MCF 10A (cell line): ENCODE results near the gene KCNJ4. TPM values are rescaled to one million over a fixed set of nuclear protein-coding genes. Genes with fewer than 3 reads are reported as not detected.

Source experiments
- BruUV-seq: library from RNA; stranded (reverse); fragments of 400-500 nt; replicated peaks from 2 replicates; lab custom pipeline; 2021; lab: Mats Ljungman, UMichigan
- CTCF ChIA-PET: fragments of 300-600 bp; sonication (Branson Sonifier 250); formaldehyde crosslinking; extraction: SDS; loops from one replicate; lab custom pipeline; 2021; ENCODE audit warnings: antibody characterized with exemption, inconsistent platforms; lab: Yijun Ruan, JAX
- POLR2A ChIA-PET: fragments of 300-600, 350-650 bp; sonication (Branson Sonifier 250); formaldehyde crosslinking; extraction: SDS; loops from one replicate; lab custom pipeline; 2020; ENCODE audit warnings: antibody characterized with exemption, inconsistent platforms; lab: Yijun Ruan, JAX
- DNase-seq: peaks from one replicate; pipeline ENCODE4 v3.0.0-alpha.2; 2018; ENCODE audit not compliant: unreplicated experiment
- H3K27ac Mint-ChIP-seq: one replicate; pipeline ENCODE4 v1.8.0; 2022; ENCODE audit warnings: mild to moderate bottlenecking, low read depth, mixed read lengths; ENCODE audit not compliant: unreplicated experiment
- H3K27me3 Mint-ChIP-seq: one replicate; pipeline ENCODE4 v1.8.0; 2022; ENCODE audit warnings: mixed read lengths; ENCODE audit not compliant: insufficient read depth, unreplicated experiment
- H3K36me3 Mint-ChIP-seq: one replicate; pipeline ENCODE4 v1.8.0; 2022; ENCODE audit warnings: mild to moderate bottlenecking, moderate library complexity, mixed read lengths; ENCODE audit not compliant: insufficient read depth, unreplicated experiment
- H3K4me1 Mint-ChIP-seq: one replicate; pipeline ENCODE4 v1.8.0; 2022; ENCODE audit warnings: mixed read lengths; ENCODE audit not compliant: insufficient read depth, unreplicated experiment
- H3K4me3 Mint-ChIP-seq: one replicate; pipeline ENCODE4 v1.8.0; 2022; ENCODE audit warnings: mild to moderate bottlenecking, moderate library complexity, mixed read lengths; ENCODE audit not compliant: unreplicated experiment
- H3K9me3 Mint-ChIP-seq: one replicate; pipeline ENCODE4 v1.8.0; 2022; ENCODE audit warnings: mixed read lengths; ENCODE audit not compliant: unreplicated experiment
- CTCF ChIP-seq: fragments of 200-600 bp; IDR thresholded peaks from one replicate; pipeline ENCODE4 v1.8.0; 2022; ENCODE audit warnings: antibody characterized with exemption, mild to moderate bottlenecking; ENCODE audit not compliant: unreplicated experiment
- intact Hi-C: fragments of 100-400 bp; cut with micrococcal nuclease; formaldehyde crosslinking; loops from 2 replicates; pipeline ENCODE4 v1.14.1; 2022
- total RNA-seq: library from RNA; stranded (reverse); gene quantifications from 2 replicates; pipeline ENCODE4 v1.2.3, GENCODE V29; 2022

The KCNJ4 gene
- total RNA-seq, 1 experiment from 2014 or later = not detected

DNA sequence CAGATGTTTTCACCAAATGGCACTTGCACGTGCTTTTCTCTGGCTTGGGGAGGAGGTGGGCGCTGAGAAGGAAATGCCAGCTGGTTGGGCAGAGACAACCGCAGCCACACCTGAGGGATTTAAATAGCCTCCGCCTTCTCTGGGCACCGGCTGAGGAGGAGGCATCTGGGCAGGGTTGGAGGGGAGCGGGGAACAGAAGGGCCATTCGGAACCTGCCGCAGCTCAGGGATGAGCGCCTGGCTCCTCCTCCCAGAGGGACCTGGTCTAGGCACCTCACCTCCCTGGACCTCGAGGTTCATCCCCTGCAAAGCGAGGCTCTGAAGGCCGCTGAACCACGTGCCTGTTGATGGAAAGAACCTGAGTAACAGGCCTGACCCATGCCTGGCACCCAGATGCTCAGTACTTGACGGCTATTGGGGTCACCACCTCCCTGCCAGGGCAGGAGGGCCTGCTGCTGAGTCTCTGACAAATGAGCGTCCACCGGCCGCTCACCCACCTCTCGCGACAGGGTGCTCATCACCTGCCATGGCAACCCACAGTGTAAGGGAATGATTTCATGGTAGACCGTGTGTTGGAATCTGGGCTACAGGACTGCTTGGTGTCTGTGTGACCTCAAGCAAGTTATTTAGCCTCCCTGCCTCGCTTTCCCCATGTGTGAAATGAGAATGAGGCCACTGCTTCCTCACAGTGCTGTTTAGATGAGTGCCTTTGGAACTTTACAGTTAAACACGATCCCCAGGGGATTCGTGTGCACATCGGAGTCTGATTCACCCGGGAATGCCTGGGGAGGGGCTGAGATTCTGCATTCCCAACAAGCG lies 10.9 kb upstream of the KCNJ4 start:
- no peak for DNase-seq
- Mint-ChIP-seq H3K27me3 (peaks cover 4% of the 10 kb centered on the region), H3K4me3 (no peak overlapping the region), H3K9me3 (no peaks in the 10 kb centered on the region), H3K4me1 (no peaks in the 10 kb centered on the region), H3K36me3 (no peaks in the 10 kb centered on the region), H3K27ac (no peak overlapping the region)
- BruUV-seq = no TSS peak
- intact Hi-C loops = no loop called here
- ChIA-PET POLR2A (interaction anchor here (0.7 kb wide), 1 partner anchor 240 kb away, joined by 3 read pairs; no protein-coding TSS in a partner anchor), CTCF (interaction anchor here (0.7 kb wide), 1 partner anchor 304 kb away, joined by 3 read pairs; no protein-coding TSS in a partner anchor)
- no peak for TF ChIP-seq CTCF

- H3K9me3 Mint-ChIP-seq = no peaks in the 10 kb centered on the region
- H3K27me3 Mint-ChIP-seq = peaks cover 12% of the 10 kb centered on the region
- H3K36me3 Mint-ChIP-seq = no peaks in the 10 kb centered on the region
- no peak for DNase-seq
- POLR2A ChIA-PET = interaction anchor here (0.7 kb wide), 1 partner anchor 240 kb away, joined by 3 read pairs; no protein-coding TSS in a partner anchor
- intact Hi-C loops = no loop called here
- no TSS peak for BruUV-seq
- CTCF ChIA-PET = interaction anchor here (0.7 kb wide), 1 partner anchor 305 kb away, joined by 3 read pairs; no protein-coding TSS in a partner anchor
- no peaks in the 10 kb centered on the region for H3K4me1 Mint-ChIP-seq
- no peak overlapping the region for H3K4me3 Mint-ChIP-seq
- H3K27ac Mint-ChIP-seq = no peak overlapping the region
- no peak for TF ChIP-seq CTCF
Observed at GRCh38 chr22:38464992-38465672, 10.1 kb upstream of the KCNJ4 start.

DNA sequence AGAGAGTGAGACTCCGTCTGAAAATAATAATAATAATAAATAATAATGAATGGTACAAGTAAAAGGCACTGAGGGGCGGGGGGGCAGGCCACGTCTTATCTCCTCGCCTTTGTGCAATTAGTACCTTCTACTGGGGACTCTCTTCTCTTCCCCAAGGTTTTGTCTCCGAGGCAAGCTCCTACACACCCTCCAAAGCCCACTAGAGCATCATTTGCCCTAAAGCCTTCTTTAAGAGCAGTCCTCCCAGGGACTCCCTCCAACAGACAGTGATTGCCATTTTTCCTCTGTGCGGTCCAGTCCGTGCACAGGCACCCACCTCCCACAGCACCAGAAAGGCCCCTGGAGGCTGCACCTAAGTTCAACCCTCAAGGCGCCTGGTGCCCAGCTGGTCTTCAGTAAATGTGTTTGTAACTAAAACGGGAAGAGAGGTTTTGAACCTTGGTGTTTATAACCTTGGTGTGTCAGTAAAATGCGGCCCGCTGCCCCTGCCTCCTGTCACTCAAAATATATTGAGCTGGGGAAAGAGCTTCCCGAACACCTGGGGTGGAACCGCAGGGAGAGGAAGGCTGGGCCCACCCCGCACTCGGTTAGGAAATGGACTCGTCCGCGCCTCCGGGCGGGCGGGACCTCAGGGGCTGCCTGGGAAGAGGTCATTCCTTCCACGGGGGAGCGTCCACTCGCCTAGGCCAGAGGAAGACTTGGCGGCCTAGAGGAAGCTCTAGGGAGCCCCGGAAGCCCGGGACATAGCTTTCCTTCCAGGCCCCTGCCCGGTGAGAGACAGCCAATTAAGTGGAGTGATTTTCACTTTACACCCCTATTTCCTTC lies 8.2 kb upstream of the KCNJ4 start:
- CTCF ChIA-PET = interaction anchor here (0.6 kb wide), 1 partner anchor 27 kb away, joined by 3 read pairs; no protein-coding TSS in a partner anchor
- intact Hi-C loops = no loop called here
- BruUV-seq = no TSS peak
- Mint-ChIP-seq H3K4me3 (no peak overlapping the region), H3K36me3 (no peaks in the 10 kb centered on the region), H3K9me3 (no peaks in the 10 kb centered on the region), H3K27ac (no peak overlapping the region), H3K27me3 (peaks cover 24% of the 10 kb centered on the region), H3K4me1 (no peaks in the 10 kb centered on the region)
- no peak for TF ChIP-seq CTCF
- no peak for DNase-seq
- POLR2A ChIA-PET = no interaction called here
